LNCaP clone FGC (cell line): Measurements from ENCODE around the gene THSD1.
A peak's percentile ranks its signal among the peaks of the same experiment; 100 is the strongest.

Experiments used
- DNase-seq: peaks from one replicate; pipeline ENCODE4 v3.0.0-alpha.2; 2011; ENCODE audit warnings: low read depth
- H3K4me3 ChIP-seq: 2 replicates; pipeline ENCODE4 v1.5.1; 2011; ENCODE audit warnings: mild to moderate bottlenecking, low read depth, low read length, control low read depth
- TF ChIP-seq, protein P1 (sequence below): IDR thresholded peaks from 2 replicates; pipeline ENCODE4 v1.5.1; 2012; ENCODE audit warnings: mild to moderate bottlenecking; ENCODE audit not compliant: control insufficient read depth, insufficient read depth; ENCODE audit errors: extremely low read depth

Gene THSD1, protein sequence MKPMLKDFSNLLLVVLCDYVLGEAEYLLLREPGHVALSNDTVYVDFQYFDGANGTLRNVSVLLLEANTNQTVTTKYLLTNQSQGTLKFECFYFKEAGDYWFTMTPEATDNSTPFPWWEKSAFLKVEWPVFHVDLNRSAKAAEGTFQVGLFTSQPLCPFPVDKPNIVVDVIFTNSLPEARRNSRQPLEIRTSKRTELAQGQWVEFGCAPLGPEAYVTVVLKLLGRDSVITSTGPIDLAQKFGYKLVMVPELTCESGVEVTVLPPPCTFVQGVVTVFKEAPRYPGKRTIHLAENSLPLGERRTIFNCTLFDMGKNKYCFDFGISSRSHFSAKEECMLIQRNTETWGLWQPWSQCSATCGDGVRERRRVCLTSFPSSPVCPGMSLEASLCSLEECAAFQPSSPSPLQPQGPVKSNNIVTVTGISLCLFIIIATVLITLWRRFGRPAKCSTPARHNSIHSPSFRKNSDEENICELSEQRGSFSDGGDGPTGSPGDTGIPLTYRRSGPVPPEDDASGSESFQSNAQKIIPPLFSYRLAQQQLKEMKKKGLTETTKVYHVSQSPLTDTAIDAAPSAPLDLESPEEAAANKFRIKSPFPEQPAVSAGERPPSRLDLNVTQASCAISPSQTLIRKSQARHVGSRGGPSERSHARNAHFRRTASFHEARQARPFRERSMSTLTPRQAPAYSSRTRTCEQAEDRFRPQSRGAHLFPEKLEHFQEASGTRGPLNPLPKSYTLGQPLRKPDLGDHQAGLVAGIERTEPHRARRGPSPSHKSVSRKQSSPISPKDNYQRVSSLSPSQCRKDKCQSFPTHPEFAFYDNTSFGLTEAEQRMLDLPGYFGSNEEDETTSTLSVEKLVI

DNA sequence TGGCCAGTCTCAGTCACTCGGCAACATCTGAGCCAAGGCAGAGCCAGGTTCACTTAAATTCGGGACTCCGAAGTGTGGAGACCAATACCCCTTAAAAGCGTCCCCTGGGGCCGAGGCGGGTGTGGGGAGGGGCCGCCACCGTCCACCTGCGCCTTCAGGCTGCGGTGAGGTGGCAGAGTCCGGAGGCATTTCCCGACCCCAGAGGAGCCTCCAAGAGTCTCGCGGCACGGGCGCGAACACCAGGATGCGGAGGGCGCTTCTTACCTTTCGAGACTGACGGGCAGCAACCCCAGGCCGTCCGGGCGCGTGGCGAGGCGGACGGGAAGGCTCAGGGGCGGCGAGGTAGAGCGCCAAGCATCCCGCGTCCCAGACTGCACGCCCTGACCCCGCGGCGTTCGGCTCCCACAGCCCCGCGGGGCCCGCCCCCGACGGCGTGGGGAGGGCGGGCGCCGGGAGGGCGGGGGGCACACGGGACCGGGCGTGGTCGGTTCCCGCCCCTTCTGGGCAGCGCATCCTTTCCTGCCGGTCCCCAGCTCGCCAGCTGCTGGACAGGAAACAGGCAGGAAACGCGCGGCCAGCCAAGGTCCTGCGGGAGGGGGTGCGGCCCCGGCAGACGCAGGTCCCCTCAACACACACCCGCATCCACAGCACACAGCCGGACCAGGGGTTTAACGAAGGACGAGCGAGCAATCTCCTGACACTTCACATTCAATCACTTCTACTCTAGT, at the start of gene THSD1:
Gene THSD1, minus strand, starts transcription at position 406 of the 728 bp plus-strand sequence. CDS start 3,572 bp downstream, outside the sequence.
- TF ChIP-seq, protein P1, sequence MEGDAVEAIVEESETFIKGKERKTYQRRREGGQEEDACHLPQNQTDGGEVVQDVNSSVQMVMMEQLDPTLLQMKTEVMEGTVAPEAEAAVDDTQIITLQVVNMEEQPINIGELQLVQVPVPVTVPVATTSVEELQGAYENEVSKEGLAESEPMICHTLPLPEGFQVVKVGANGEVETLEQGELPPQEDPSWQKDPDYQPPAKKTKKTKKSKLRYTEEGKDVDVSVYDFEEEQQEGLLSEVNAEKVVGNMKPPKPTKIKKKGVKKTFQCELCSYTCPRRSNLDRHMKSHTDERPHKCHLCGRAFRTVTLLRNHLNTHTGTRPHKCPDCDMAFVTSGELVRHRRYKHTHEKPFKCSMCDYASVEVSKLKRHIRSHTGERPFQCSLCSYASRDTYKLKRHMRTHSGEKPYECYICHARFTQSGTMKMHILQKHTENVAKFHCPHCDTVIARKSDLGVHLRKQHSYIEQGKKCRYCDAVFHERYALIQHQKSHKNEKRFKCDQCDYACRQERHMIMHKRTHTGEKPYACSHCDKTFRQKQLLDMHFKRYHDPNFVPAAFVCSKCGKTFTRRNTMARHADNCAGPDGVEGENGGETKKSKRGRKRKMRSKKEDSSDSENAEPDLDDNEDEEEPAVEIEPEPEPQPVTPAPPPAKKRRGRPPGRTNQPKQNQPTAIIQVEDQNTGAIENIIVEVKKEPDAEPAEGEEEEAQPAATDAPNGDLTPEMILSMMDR: no peak
- no peak for DNase-seq
- no peak within 1 kb of the TSS for H3K4me3 ChIP-seq

DNA sequence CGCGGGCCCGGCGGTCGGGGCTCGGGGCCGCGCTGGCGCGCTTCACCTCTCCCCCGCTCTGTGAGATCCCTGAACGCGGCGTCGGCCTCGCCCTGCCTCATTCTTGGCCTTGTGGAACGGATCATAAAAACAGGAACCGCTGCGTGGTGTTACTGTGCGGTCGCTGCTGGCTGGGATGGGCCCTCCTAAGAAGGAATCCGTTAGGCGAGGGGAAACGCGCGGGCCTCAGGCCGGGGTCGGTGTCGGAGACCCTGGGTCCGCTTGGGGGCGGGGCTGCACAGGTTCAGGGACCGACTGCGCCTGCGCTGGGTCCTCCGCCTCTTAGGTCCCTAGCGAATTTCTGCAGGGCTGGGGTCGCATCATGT, 49.7 kb upstream of the THSD1 start:
- TF ChIP-seq, protein P1: no peak
- H3K4me3 ChIP-seq: peak overlapping the region; percentile 83
- no peak for DNase-seq

DNA sequence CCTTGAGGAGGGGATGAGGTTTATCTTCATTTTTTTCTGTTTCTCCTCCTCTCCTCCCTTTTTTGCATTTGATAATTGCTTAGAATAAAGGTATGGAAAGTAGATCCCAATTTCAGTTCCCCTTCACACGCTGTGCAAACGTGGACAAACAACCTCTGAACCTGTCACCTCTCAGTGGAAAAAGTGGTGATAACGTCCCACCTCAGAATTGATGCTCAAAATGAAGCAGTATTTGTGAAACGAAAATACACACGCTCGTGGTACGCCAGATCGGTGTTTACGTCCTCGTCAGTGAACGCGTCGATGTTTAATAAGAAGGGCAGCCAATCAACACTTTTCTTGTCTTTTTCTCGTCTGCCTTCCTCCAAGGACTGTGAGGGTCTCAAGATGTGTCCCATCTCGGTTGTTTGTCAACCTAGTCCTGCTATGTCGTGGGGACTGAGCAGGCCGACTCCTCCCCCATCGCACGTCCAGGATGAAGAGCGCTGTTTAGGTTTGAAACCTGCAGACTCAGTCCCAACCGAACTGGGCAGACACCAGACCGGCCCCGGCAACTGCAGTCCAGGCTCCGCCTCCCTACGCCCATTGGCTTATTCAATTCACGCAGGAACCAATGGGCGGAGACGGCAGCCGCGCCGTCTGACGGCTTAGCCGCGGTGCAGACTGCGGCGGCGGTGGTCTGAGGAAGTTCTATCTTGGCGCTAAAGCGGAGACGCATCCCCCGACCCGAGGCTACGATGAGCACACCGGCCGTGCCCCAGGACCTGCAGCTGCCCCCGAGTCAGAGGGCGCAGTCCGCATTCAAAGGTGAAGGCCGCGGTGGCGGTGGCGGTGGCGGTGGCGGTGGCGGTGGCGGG, 49.1 kb upstream of the THSD1 start, which contains the start of gene CKAP2:
Gene CKAP2, plus strand, starts transcription at position 659 of the 857 bp plus-strand sequence. Its CDS starts 79 bp downstream, at position 738.
- H3K4me3 ChIP-seq: peak within 1 kb of the TSS; percentile 83
- TF ChIP-seq, protein P1: no peak
- DNase-seq: peak; percentile 77

DNA sequence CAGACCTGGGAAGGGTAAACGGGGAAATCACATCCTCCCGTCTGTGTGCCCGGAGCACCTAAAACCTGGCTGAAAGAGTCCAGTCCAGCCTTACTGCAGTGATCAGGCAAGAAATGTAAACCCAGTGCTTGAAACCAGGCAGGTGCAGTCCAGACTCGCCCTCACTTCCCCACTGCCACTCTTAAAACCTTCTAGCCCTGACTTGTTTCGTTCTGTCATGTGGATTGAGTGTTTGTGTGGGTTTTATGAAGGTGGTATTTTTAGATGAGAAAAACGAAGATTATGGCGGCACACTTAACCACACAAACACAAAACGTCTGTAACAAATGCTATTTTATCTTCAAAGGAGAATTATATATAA, 48.5 kb upstream of the THSD1 start:
- TF ChIP-seq, protein P1: no peak
- H3K4me3 ChIP-seq: peak overlapping the region; percentile 83
- no peak for DNase-seq

DNA sequence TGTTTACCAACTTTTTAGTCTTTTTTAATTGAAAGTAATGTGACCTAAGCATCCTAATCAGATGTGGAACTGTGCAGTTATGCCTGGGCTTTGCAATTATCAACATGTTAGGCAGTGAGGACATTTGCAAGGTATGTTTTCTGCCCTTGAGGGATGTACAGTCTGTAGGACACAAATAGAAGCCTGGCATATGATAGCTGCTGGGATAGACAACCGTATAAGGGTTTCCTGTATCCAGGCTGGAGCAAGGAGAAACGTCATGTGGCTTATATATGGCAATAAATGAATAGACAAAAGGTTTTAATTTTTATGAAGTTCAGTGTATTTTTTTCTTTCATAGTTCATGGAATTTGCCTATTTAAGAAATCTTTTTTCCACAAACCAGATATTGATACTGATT, 46.5 kb upstream of the THSD1 start:
- TF ChIP-seq, protein P1: no peak
- DNase-seq: no peak
- no peak overlapping the region for H3K4me3 ChIP-seq
